Astrocyte (in vitro differentiated cells and primary cell): ENCODE measurements around the gene HPD. TPM values are rescaled to one million over a fixed set of nuclear protein-coding genes. Genes with fewer than 3 reads are reported as not detected.

ENCODE experiments used
- DNase-seq: peaks from one replicate; pipeline ENCODE4 v3.0.0-alpha.2; 2010; ENCODE audit warnings: low read depth
- FAIRE-seq: peaks from 2 replicates; lab custom pipeline; 2011; peaks lifted over from hg19 to GRCh38; lab: Jason Lieb, UNC
- H2AFZ ChIP-seq: 2 replicates; pipeline ENCODE4 v1.6.0; 2012; ENCODE audit warnings: low read depth, low read length, inconsistent platforms
- H3K27ac ChIP-seq: 2 replicates; pipeline ENCODE4 v1.5.1; 2011; ENCODE audit warnings: low read depth, low read length, inconsistent platforms
- H3K27me3 ChIP-seq: 2 replicates; pipeline ENCODE4 v1.6.0; 2011; ENCODE audit warnings: low read length, inconsistent platforms; ENCODE audit not compliant: insufficient read depth
- H3K36me3 ChIP-seq: 2 replicates; pipeline ENCODE4 v1.5.1; 2011; ENCODE audit warnings: low read length, inconsistent platforms; ENCODE audit not compliant: insufficient read depth
- H3K4me1 ChIP-seq: 2 replicates; pipeline ENCODE4 v1.5.1; 2011; ENCODE audit warnings: low read length, inconsistent platforms; ENCODE audit not compliant: insufficient read depth
- H3K4me2 ChIP-seq: 2 replicates; pipeline ENCODE4 v1.6.0; 2012; ENCODE audit warnings: low read length, inconsistent platforms
- H3K4me3 ChIP-seq: 2 replicates; pipeline ENCODE4 v1.5.1; 2011; ENCODE audit warnings: low read depth, mild to moderate bottlenecking, low read length, inconsistent platforms; ENCODE audit not compliant: insufficient read depth
- H3K79me2 ChIP-seq: 2 replicates; pipeline ENCODE4 v1.6.0; 2012; ENCODE audit warnings: mild to moderate bottlenecking, low read length, inconsistent platforms; ENCODE audit not compliant: insufficient read depth
- H3K9ac ChIP-seq: 2 replicates; pipeline ENCODE4 v1.6.0; 2012; ENCODE audit warnings: mild to moderate bottlenecking, low read length, inconsistent platforms
- H3K9me3 ChIP-seq: 2 replicates; pipeline ENCODE4 v1.5.1; 2012; ENCODE audit warnings: low read depth, mild to moderate bottlenecking, low read length, inconsistent platforms; ENCODE audit not compliant: insufficient read depth
- H4K20me1 ChIP-seq: 2 replicates; pipeline ENCODE4 v1.6.0; 2012; ENCODE audit warnings: low read length, inconsistent platforms; ENCODE audit not compliant: insufficient read depth
- H3K27ac Mint-ChIP-seq: one replicate; pipeline ENCODE4 v1.8.0; 2021; ENCODE audit warnings: mild to moderate bottlenecking, mixed read lengths; ENCODE audit not compliant: unreplicated experiment
- H3K27me3 Mint-ChIP-seq: one replicate; pipeline ENCODE4 v1.8.0; 2021; ENCODE audit warnings: low read depth, mixed read lengths; ENCODE audit not compliant: unreplicated experiment
- H3K36me3 Mint-ChIP-seq: one replicate; pipeline ENCODE4 v1.8.0; 2021; ENCODE audit warnings: low read depth, mixed read lengths; ENCODE audit not compliant: unreplicated experiment
- H3K4me1 Mint-ChIP-seq: one replicate; pipeline ENCODE4 v1.8.0; 2021; ENCODE audit warnings: low read depth, mixed read lengths; ENCODE audit not compliant: unreplicated experiment
- H3K4me3 Mint-ChIP-seq: one replicate; pipeline ENCODE4 v1.8.0; 2021; ENCODE audit warnings: mild to moderate bottlenecking, moderate library complexity, mixed read lengths; ENCODE audit not compliant: unreplicated experiment
- H3K9me3 Mint-ChIP-seq: one replicate; pipeline ENCODE4 v1.8.0; 2021; ENCODE audit warnings: mild to moderate bottlenecking, mixed read lengths; ENCODE audit not compliant: unreplicated experiment
- CTCF ChIP-seq: IDR thresholded peaks from 2 replicates; pipeline ENCODE4 v1.5.1; 2011; ENCODE audit warnings: low read depth, mild to moderate bottlenecking, inconsistent platforms, low read length, moderate library complexity; ENCODE audit not compliant: insufficient read depth
- EZH2 ChIP-seq: IDR thresholded peaks from 2 replicates; pipeline ENCODE4 v1.6.1; 2012; ENCODE audit warnings: mild to moderate bottlenecking, low read length, inconsistent platforms; ENCODE audit not compliant: insufficient read depth
- total RNA-seq: library from RNA; stranded (reverse); gene quantifications from 2 replicates; pipeline ENCODE4 v1.2.1, GENCODE V29; 2021

The HPD gene
- total RNA-seq, 1 donor from 2014 or later: not detected

DNA sequence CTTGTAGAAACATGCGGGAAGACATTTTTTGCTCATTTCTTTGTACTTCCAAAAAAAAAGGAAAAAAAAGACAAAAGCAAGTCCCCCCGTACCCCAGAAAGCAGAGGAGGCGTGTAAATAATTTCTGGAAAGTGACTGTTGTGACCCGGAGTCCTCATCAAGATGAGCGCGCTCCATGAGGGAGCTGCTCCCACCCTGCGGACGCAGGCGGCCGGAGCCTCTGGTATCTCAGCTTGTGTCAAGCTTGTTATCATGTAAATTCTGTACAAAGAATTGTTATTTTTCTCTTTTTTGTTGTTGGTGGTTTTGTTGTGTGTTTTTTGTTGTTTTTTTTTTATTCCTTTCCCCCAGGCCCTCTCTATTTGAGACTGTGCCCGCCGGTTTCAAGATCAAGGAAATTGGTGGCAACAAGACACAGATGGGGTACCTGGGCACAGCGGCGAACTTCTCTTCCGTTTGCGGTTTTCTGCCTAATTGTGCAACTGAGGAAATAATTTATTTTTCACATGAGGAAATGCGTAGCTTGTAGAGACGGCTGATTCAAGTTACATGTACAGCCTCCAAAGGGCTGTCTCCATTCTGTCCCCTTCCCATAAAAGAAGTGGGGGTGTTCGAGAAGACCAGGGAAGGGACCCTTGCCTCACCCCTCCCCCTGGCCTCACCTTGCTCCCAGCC, 27.0 kb downstream of the HPD start:
- no peak overlapping the region for H3K4me3 Mint-ChIP-seq
- H3K27ac ChIP-seq: no peak overlapping the region
- H2AFZ ChIP-seq: no peak overlapping the region
- FAIRE-seq (no peak), DNase-seq (no peak)
- H3K27me3 Mint-ChIP-seq: peaks cover 3% of the 10 kb centered on the region
- no peak overlapping the region for H3K4me2 ChIP-seq
- H3K36me3 Mint-ChIP-seq: peaks cover 24% of the 10 kb centered on the region
- H3K4me1 Mint-ChIP-seq: no peaks in the 10 kb centered on the region
- no peaks in the 10 kb centered on the region for H3K9me3 Mint-ChIP-seq
- H3K27me3 ChIP-seq: no peaks in the 10 kb centered on the region
- TF ChIP-seq EZH2 (no peak), CTCF (no peak)
- H3K4me3 ChIP-seq: no peak overlapping the region
- peaks cover 30% of the 10 kb centered on the region for H3K36me3 ChIP-seq
- no peaks in the 10 kb centered on the region for H3K4me1 ChIP-seq
- H3K27ac Mint-ChIP-seq: no peak overlapping the region
- no peak overlapping the region for H3K9ac ChIP-seq
- peaks cover 18% of the 10 kb centered on the region for H4K20me1 ChIP-seq
- no peaks in the 10 kb centered on the region for H3K9me3 ChIP-seq
- H3K79me2 ChIP-seq: no peaks in the 10 kb centered on the region

DNA sequence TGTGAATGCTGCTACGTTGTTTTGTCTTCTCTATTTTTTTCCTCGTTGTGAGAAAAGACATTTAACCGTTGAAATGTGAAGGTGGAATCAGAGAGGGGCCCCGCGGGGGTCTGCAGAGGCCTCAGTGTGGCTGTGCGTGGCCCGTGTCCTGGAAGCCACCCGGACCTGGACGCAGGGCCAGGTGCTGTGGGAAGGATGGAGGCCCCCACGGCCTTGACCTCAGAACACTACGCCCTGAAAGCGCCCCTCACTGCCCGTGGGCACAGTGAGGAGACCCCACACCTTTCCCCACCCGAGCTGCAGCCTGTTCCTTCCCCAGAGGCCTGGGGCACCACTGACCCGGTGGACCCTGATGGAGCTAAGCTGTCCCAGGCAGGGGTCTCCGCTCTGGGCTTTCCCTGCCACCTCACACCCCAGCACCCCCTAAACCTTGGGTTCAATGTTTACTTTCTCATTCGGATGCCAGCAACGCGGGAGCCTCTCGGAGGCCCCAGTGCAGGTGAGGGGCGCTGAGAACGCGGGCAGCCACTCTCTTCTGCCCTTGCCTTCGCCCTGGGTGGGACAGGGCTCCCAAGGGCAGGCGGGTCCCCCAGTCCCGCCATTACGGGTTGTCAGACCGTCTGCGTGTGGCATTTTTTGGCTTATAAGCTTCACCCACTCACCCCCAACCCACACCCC, 27.9 kb downstream of the HPD start:
- Mint-ChIP-seq H3K4me1 (no peaks in the 10 kb centered on the region), H3K9me3 (no peaks in the 10 kb centered on the region), H3K27me3 (no peaks in the 10 kb centered on the region), H3K27ac (no peak overlapping the region), H3K36me3 (peaks cover 26% of the 10 kb centered on the region), H3K4me3 (no peak overlapping the region)
- TF ChIP-seq CTCF (no peak), EZH2 (no peak)
- Histone ChIP-seq H3K27me3 (no peaks in the 10 kb centered on the region), H3K27ac (no peak overlapping the region), H3K4me3 (no peak overlapping the region), H2AFZ (no peak overlapping the region), H3K9ac (no peak overlapping the region), H3K36me3 (peaks cover 32% of the 10 kb centered on the region), H3K4me1 (no peaks in the 10 kb centered on the region), H3K9me3 (no peaks in the 10 kb centered on the region), H4K20me1 (peaks cover 18% of the 10 kb centered on the region), H3K79me2 (no peaks in the 10 kb centered on the region), H3K4me2 (no peak overlapping the region)
- no peak for FAIRE-seq
- no peak for DNase-seq

GRCh38 chr12:121830134-121830533, 28.5 kb downstream of the HPD start:
- H4K20me1 ChIP-seq: peaks cover 19% of the 10 kb centered on the region
- no peak overlapping the region for H2AFZ ChIP-seq
- FAIRE-seq (no peak), DNase-seq (no peak)
- Mint-ChIP-seq H3K9me3 (no peaks in the 10 kb centered on the region), H3K36me3 (peaks cover 26% of the 10 kb centered on the region), H3K4me3 (no peak overlapping the region), H3K27me3 (no peaks in the 10 kb centered on the region), H3K27ac (no peak overlapping the region), H3K4me1 (no peaks in the 10 kb centered on the region)
- no peak overlapping the region for H3K4me2 ChIP-seq
- no peaks in the 10 kb centered on the region for H3K4me1 ChIP-seq
- H3K9me3 ChIP-seq: no peaks in the 10 kb centered on the region
- H3K79me2 ChIP-seq: no peaks in the 10 kb centered on the region
- H3K27ac ChIP-seq: no peak overlapping the region
- H3K9ac ChIP-seq: no peak overlapping the region
- no peaks in the 10 kb centered on the region for H3K27me3 ChIP-seq
- TF ChIP-seq EZH2 (no peak), CTCF (no peak)
- no peak overlapping the region for H3K4me3 ChIP-seq
- peaks cover 32% of the 10 kb centered on the region for H3K36me3 ChIP-seq
